NCI-H128 (cell line): ENCODE measurements around the gene SLC46A3.
"Not testable (repeated sequence)": the region's sequence is repeated elsewhere in the genome, so short reads cannot be mapped to it uniquely, and the experiment has no call there.

Experiments
- DNase-seq: peaks from one replicate; lab custom pipeline; 2025; ENCODE audit not compliant: unreplicated experiment; lab: John Stamatoyannopoulos, UW

SLC46A3 gene

GRCh38 chr13:28718543-28719226 lies at the start of gene SLC46A3:
TSS of gene SLC46A3 (minus strand) at chr13:28718970. CDS start at chr13:28717998, 972 bp downstream.
- peak; percentile 86 for DNase-seq

DNA sequence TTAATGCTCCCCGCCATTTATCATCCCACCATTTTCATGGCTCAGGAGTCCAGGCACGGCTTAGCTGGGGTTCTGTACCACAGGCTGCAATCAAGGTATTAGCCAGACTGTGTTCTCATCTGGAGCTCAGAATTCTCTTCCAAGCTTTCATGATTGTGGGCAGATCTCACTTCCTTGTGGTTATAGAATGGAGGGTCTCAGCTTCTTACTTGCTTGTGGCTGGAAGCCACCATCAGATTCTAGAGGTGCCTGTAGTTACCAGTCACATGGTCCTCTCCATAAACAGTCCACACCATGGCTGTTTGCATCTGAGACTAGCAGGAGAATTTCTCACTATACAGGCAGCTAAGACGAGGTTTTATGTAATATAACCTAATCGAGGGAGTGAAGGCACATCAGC lies 45.1 kb upstream of the SLC46A3 start:
- no peak for DNase-seq

DNA sequence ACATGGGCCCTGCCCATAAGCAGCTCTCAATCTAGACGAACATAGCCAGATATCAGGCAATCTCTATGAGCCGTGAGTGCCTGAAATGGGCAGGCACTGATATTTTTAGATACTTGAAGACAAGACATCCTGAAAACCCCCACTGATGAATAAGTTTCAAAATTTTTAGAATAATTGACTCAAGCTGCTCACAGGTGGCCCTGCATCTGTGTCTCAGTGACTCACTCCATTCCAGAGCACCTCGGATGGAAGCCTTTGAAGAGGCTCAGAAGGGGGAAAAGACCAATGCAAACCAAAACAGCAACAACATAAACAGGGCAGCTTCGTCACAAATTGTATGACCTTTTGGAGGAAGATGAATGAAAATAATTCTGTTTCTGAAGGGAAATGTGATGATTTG lies 42.8 kb upstream of the SLC46A3 start:
- DNase-seq: no peak

DNA sequence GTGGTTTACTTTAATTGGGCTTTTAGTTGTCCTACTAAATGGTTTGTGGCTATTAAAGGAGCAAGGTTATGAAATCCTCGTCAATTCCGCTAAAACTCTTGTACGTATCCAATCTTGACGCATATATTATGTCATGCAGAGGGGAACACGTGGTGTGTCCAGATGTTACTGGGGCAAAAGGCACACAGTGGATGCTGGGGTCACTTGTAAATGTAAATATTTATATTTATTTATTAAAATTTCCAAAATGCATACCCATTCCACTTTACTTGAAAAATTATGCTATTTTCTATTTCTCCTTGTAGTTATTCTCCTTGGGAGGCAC lies 36.7 kb upstream of the SLC46A3 start:
- no peak for DNase-seq

DNA sequence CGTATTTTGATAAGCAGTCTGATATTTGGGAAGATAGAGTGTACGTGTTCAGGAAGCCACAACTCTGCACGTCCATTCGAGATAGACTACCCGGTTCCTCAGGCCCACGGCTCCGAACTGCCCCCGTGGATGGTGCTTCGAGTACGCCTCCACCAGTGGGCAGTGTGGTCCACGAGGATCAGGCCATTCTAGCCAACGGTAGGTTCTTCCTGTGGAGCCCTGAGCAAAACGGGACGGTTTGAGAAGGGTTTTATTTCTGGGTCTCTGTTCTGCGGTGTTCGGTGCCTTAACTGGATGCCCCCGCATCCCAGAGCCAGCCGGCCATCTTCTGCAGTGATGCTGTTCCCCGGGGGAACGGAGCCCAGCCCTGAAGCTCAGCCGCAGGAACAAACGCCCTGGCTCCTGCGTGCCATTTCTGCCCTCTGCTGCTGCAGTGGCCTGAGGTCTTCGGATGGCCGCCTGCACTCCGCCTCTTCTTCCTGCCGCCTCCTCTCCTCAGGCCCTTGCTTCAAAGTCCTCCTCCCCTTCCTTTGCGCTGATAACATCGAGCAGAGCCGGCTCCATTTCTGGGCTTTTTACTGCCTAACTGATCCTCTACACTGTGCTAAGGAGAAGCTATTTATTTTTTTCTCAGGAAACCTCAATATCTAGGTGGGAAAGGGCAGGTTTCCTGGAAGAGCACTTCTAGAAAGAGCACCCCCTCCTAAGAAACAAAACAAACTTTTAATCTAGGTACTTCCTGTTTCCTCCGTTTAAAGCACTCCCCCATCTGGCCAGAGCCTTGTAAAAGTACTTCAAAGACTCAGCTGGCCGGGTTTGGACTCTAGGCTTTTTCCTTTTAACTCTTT lies 36.2 kb upstream of the SLC46A3 start:
- no peak for DNase-seq

GRCh38 chr13:28753946-28754345 lies 35.2 kb upstream of the SLC46A3 start:
- DNase-seq: no peak

DNA sequence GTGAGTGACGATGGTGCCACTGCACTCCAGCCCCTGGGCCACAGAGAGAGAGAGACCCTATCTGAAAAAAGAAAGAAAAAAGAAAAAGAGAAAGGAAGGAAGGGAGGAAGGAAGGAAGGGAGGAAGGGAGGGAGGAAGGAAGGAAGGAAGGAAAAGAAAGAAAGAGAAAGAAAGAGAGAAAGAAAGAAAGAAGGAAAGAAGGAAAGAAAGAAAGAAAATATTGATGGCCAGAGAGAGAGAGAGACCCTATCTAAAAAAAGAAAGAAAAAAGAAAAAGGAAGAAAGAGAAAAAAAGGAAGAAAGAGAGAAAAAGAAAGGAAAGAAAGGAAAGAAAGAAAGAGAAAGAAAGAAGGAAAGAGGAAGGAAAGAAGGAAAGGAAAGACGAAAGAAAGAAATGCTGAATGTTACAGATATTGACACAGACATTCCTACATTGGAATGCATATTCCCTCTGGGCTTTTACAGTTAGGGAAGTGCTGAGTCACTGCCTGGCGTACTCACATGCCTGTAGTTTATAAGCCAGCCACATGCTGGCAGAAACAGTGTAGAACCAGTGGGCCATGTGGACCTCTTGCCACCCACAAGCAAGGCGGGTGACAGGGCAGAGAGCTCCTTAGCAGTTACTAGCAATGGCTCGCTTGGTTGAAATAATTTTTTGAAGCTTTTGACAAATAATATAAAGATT lies 34.6 kb upstream of the SLC46A3 start:
- DNase-seq: peak; percentile 2

GRCh38 chr13:28751175-28751960 lies 32.6 kb upstream of the SLC46A3 start:
- DNase-seq: no peak

GRCh38 chr13:28750187-28751045 lies 31.6 kb upstream of the SLC46A3 start:
- no peak for DNase-seq

GRCh38 chr13:28747851-28748250 lies 29.1 kb upstream of the SLC46A3 start:
- no peak for DNase-seq

GRCh38 chr13:28746287-28746612 lies 27.5 kb upstream of the SLC46A3 start:
- no peak for DNase-seq

DNA sequence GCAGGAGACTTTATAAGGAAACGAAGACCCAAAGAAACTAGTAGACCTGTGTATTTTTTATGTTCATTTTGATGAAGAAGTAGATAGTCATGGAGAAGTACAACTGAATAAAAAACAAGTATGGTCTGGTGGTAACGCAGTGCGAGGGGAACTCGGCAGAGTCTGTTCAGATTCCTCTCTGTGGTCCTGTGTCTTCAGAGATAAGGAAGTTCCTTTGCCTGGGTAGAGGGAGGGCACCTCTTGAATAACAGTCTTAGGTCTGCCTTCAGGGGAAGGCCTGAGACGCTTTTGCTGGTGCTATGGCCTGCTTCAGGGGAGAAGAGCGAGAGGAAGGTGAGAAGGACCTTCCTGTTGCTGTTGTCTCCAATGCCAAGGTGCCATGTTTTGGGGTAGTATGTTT lies 25.9 kb upstream of the SLC46A3 start:
- no peak for DNase-seq

- no peak for DNase-seq
These were observed 25.3 kb upstream of the SLC46A3 start for GRCh38 chr13:28744091-28744536.

- DNase-seq: no peak
These were observed 24.8 kb upstream of the SLC46A3 start for GRCh38 chr13:28743499-28744083.

GRCh38 chr13:28743020-28743419 lies 24.2 kb upstream of the SLC46A3 start:
- no peak for DNase-seq

DNA sequence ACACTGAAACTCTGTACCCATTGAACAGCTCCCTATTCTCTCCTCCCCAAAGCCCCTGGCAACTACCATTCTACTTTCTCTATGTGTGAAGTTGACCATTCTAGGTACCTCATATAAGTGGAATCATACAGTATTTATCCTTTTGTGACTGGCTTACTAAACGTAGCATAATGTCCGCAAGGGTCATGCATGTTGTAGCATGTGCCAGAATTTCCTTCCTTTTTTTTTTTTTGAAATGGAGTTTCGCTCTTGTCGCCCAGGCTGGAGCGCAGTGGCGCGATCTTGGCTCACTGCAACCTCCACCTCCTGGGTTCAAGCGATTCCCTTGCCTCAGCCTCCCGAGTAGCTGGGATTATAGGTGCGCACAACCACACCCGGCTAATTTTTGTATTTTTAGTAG lies 23.7 kb upstream of the SLC46A3 start:
- DNase-seq: not testable (repeated sequence)

DNA sequence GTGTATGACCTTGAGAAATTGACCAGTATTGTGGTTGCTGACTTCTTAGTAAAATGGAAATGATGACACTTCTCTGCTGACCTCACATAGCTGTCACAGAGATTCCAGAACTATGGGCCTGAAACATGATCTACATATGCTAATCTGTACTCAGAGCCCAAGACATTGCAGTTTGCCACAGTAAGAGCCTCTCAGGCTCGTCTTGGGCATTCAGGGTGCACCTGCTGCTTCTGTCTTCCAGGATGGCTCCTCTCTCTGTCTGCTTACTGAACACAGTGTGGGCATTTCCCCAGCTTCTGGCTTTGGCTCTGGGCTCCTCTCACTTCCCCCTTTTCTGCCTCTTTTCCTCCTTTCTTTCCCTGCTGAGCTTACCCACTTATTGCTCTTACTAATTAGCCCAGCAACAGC lies 22.3 kb upstream of the SLC46A3 start:
- DNase-seq: no peak

GRCh38 chr13:28739376-28739775 lies 20.6 kb upstream of the SLC46A3 start:
- no peak for DNase-seq

GRCh38 chr13:28735481-28736029 lies 16.8 kb upstream of the SLC46A3 start:
- DNase-seq: no peak

DNA sequence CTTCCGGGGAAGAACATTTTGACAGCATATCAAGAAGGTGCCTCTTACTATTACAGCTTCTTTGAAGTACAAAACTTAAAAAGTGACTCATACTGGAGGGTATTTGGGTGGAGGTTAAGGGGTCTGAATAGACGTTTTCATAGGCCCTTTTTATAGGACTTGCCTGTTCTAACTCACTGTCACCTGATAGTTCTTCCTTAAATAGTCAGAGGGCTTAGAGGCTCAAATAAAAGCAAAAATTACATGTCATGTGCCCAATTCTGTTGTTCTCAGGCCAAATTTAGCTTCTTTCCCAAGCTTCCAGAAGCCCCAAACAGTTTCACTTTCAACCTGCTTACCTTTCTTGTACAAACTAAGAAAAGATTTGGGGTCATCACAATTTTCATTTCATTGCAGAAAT lies 16.1 kb upstream of the SLC46A3 start:
- DNase-seq: no peak
